B cell (primary cell): ENCODE results near the gene MROH8. TPM values are rescaled to one million over a fixed set of nuclear protein-coding genes. Genes with fewer than 3 reads are reported as not detected.

Experiments
- ATAC-seq: fragments of 200-7000 bp; cut with Tn5 transposase; one replicate; pipeline ENCODE4 v1.10.0; 2021; ENCODE audit warnings: low read depth, mild to moderate bottlenecking, moderate number of reproducible peaks, moderate library complexity
- CTCF ChIA-PET: fragments of 350-600 bp; sonication (Branson Sonifier 250); formaldehyde crosslinking; loops from one replicate; lab custom pipeline; 2021; ENCODE audit warnings: antibody characterized with exemption, inconsistent platforms; lab: Charles Lee
- POLR2A ChIA-PET: fragments of 350-600 bp; sonication (Branson Sonifier 250); formaldehyde crosslinking; loops from one replicate; lab custom pipeline; 2021; ENCODE audit warnings: antibody characterized with exemption; lab: Charles Lee
- DNase-seq: peaks from one replicate; pipeline ENCODE4 v3.0.0; 2013
- H2AFZ ChIP-seq: 2 replicates; pipeline ENCODE4 v1.6.1; 2012; ENCODE audit warnings: mild to moderate bottlenecking, low read depth, low read length; ENCODE audit not compliant: insufficient read depth, poor library complexity, severe bottlenecking
- H3K27ac ChIP-seq, 2 donors: 1 replicate in 1 of 2; 2 replicates in 1 of 2; pipeline ENCODE4 v1.5.1; 2012 to 2013; ENCODE audit warnings: low read length in 2 of 2, mild to moderate bottlenecking in 2 of 2, moderate library complexity in 1 of 2
- H3K27me3 ChIP-seq, 4 experiments: fragments of 200-600 bp in 1 of 4; sonication (generic) in 1 of 4; replicated peaks in 1 of 4; 1 replicate in 2 of 4; 2 replicates in 2 of 4; pipeline versions ENCODE4 v1.6.1 to v1.7.0; 2013 to 2016; ENCODE audit warnings: low read length in 3 of 4, mild to moderate bottlenecking in 2 of 4, mixed read lengths in 1 of 4, moderate library complexity in 1 of 4; ENCODE audit not compliant: insufficient read depth in 4 of 4, control insufficient read depth in 3 of 4; ENCODE audit errors: control extremely low read depth in 1 of 4
- H3K36me3 ChIP-seq, 2 experiments: replicated peaks in 1 of 2; 1 replicate in 1 of 2; 2 replicates in 1 of 2; pipeline versions ENCODE4 v1.6.1 to v1.7.1; 2013; ENCODE audit warnings: low read length in 1 of 2; ENCODE audit not compliant: insufficient read depth in 2 of 2, control insufficient read depth in 1 of 2; ENCODE audit errors: control extremely low read depth in 1 of 2, extremely low read depth in 1 of 2
- H3K4me1 ChIP-seq, 2 donors: fragments of 200-600 bp in 1 of 2; sonication (generic) in 1 of 2; 1 replicate in 1 of 2; 2 replicates in 1 of 2; pipeline versions ENCODE4 v1.5.1 to v1.6.1; 2013 to 2017; ENCODE audit warnings: low read length in 2 of 2; ENCODE audit not compliant: control insufficient read depth in 2 of 2, insufficient read depth in 2 of 2
- H3K4me2 ChIP-seq: replicated peaks from 2 replicates; pipeline ENCODE3; 2012; ENCODE audit warnings: mild to moderate bottlenecking, low read depth, low read length; ENCODE audit not compliant: poor library complexity, severe bottlenecking
- H3K4me3 ChIP-seq, 5 experiments: fragments of 200-600 bp in 1 of 5; sonication (generic) in 1 of 5; 1 replicate in 3 of 5; 2 replicates in 2 of 5; pipeline versions ENCODE4 v1.5.1 to v1.7.0; 2011 to 2016; ENCODE audit warnings: low read length in 4 of 5, mild to moderate bottlenecking in 4 of 5, low read depth in 2 of 5, control low read depth in 1 of 5, moderate library complexity in 1 of 5; ENCODE audit not compliant: insufficient read depth in 1 of 5; ENCODE audit errors: control extremely low read depth in 1 of 5, extremely low read depth in 1 of 5
- H3K79me2 ChIP-seq: fragments of 200-600 bp; sonication (generic); one replicate; pipeline ENCODE4 v1.6.0; 2016; ENCODE audit warnings: low read length; ENCODE audit not compliant: control insufficient read depth, insufficient read depth
- H3K9ac ChIP-seq: fragments of 200-600 bp; sonication (generic); 2 replicates; pipeline ENCODE4 v1.6.1; 2017; ENCODE audit warnings: mild to moderate bottlenecking, low read length, moderate library complexity
- H3K9me3 ChIP-seq, 3 donors: one replicate each; pipeline versions ENCODE4 v1.6.1 to v1.7.1; 2013; ENCODE audit warnings: low read length in 2 of 3; ENCODE audit not compliant: control insufficient read depth in 2 of 3, insufficient read depth in 1 of 3; ENCODE audit errors: control extremely low read depth in 1 of 3
- H4K20me1 ChIP-seq: 2 replicates; pipeline ENCODE4 v1.6.0; 2012; ENCODE audit warnings: mild to moderate bottlenecking, low read length; ENCODE audit not compliant: insufficient read depth, control insufficient read depth, poor library complexity, severe bottlenecking
- H3K27ac Mint-ChIP-seq: one replicate; pipeline ENCODE4 v1.8.0; 2021; ENCODE audit warnings: mixed read lengths
- H3K27me3 Mint-ChIP-seq: one replicate; pipeline ENCODE4 v1.8.0; 2021; ENCODE audit warnings: mixed read lengths
- H3K4me1 Mint-ChIP-seq: one replicate; pipeline ENCODE4 v1.8.0; 2021; ENCODE audit warnings: mixed read lengths
- H3K4me3 Mint-ChIP-seq: one replicate; pipeline ENCODE4 v1.8.0; 2021; ENCODE audit warnings: mixed read lengths
- H3K9me3 Mint-ChIP-seq: one replicate; pipeline ENCODE4 v1.8.0; 2022; ENCODE audit warnings: mixed read lengths; ENCODE audit not compliant: insufficient read depth
- CTCF ChIP-seq: fragments of 200-600 bp; IDR thresholded peaks from one replicate; pipeline ENCODE4 v1.8.0; 2022; ENCODE audit warnings: antibody characterized with exemption, mild to moderate bottlenecking
- EZH2 ChIP-seq: IDR thresholded peaks from 2 replicates; pipeline ENCODE4 v1.6.1; 2012; ENCODE audit warnings: borderline replicate concordance, low read depth, mild to moderate bottlenecking, moderate library complexity, low read length; ENCODE audit not compliant: insufficient read depth, poor library complexity, severe bottlenecking
- WGBS: methylation state at CpG from one replicate; pipeline ENCODE4 v1.1.5; 2013; ENCODE audit warnings: missing lambda C conversion rate; ENCODE audit not compliant: insufficient coverage; 5-methylcytosine and 5-hydroxymethylcytosine counted together
- intact Hi-C: fragments of 100-400 bp; cut with micrococcal nuclease; formaldehyde crosslinking; loops from one replicate; pipeline ENCODE4 v1.10.0; 2022
- polyA plus RNA-seq: library from polyadenylated mRNA; depleted of rRNA; stranded (reverse); fragments of >200 nt; gene quantifications from 2 replicates; pipeline ENCODE4 v1.2.3, GENCODE V29; 2012
- total RNA-seq, 2 donors: library from RNA; stranded (reverse); fragments of 120-200 nt in 1 of 2; gene quantifications; 1 replicate in 1 of 2; 2 replicates in 1 of 2; pipeline versions ENCODE4 v1.2.3 to v1.2.4, GENCODE V29; 2013 to 2022

MROH8 gene
- total and polyA plus RNA-seq, 2 donors (not counting 1 experiment from before 2014, with no cell fraction given): 3.8 to 4.6 TPM

DNA sequence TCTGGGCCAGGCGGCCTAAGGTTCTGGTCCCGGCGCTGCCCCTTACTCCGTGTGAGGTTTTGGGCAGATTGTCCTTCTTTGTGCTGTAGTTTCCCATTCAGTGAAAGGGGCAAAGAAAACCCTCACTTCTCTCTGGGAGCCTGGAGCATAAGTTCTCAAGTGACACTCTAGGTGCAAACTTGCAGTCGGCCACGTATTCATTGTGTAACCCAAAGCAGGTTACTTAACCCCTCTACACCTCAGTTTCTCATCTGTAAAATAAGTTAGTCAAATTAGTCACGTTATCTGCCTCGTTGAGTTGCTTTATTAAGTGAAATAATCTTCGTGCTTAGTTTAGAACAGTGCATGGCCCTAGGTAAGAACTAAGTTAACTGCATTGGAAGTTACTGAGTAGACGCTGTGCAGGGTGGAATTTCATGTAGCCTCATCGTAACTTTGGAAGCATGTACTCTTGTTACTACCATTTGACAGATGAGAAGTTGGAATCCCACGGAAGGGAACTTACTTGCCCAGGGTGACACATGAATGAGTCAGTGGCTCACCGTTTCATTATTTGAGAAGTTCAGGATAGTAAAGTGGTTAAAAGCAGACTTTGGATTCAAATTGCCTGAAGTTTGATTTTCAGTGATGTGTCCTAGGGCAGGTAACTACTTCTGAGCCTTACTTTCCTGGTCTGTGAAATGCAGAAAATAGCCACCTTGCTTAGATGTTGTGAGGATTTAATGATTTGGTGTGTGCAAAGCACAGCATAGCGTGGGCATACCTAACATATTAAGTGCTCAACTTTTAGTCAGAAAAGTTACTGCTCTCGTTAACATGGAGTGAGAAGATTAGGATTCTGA is 556 bp upstream of the MROH8 start:
- Histone ChIP-seq H3K36me3 (peaks cover 0 to 19% of the 10 kb centered on the region in 2 experiments), H3K9ac (peak overlapping the region; percentile 88), H3K27me3 (no peaks in the 10 kb centered on the region), H3K4me2 (peak overlapping the region; percentile 73), H4K20me1 (peaks cover 11% of the 10 kb centered on the region), H3K4me3 (peak overlapping the region; percentile 85 to 100 (median 89)), H3K27ac (peak overlapping the region in 1 of 2 donors; percentile 95), H2AFZ (peak overlapping the region; percentile 99), H3K4me1 (peaks cover 26 to 34% of the 10 kb centered on the region in 2 donors), H3K79me2 (peaks cover 61% of the 10 kb centered on the region), H3K9me3 (no peaks in the 10 kb centered on the region)
- TF ChIP-seq CTCF (no peak), EZH2 (no peak)
- Mint-ChIP-seq H3K27me3 (no peaks in the 10 kb centered on the region), H3K27ac (peak overlapping the region; percentile 99), H3K4me1 (peaks cover 47% of the 10 kb centered on the region), H3K4me3 (peak overlapping the region; percentile 98), H3K9me3 (no peaks in the 10 kb centered on the region)
- 1% methylated on average over 12 of the region's 15 CpGs for WGBS
- ATAC-seq: no peak
- POLR2A ChIA-PET: interaction anchor here (0.6 to 1.6 kb wide), 3 partner anchors 85 to 347 kb away, joined by 5 to 8 read pairs (median 5); partner anchors contain the start of gene RBL1
- DNase-seq: no peak
- CTCF ChIA-PET: interaction anchor here (1.3 to 6.5 kb wide), 5 partner anchors 12 to 355 kb away, joined by 4 to 79 read pairs (median 13); partner anchors contain the start of gene RBL1
- intact Hi-C loops: loop anchor here (1.0 to 10.0 kb wide), 7 partner anchors 171 to 1662 kb away; partner anchors contain the start of genes BLCAP, CTNNBL1, RAB5IF and SAMHD1
